ENCODE measurements around the gene CYP2W1.

DNA sequence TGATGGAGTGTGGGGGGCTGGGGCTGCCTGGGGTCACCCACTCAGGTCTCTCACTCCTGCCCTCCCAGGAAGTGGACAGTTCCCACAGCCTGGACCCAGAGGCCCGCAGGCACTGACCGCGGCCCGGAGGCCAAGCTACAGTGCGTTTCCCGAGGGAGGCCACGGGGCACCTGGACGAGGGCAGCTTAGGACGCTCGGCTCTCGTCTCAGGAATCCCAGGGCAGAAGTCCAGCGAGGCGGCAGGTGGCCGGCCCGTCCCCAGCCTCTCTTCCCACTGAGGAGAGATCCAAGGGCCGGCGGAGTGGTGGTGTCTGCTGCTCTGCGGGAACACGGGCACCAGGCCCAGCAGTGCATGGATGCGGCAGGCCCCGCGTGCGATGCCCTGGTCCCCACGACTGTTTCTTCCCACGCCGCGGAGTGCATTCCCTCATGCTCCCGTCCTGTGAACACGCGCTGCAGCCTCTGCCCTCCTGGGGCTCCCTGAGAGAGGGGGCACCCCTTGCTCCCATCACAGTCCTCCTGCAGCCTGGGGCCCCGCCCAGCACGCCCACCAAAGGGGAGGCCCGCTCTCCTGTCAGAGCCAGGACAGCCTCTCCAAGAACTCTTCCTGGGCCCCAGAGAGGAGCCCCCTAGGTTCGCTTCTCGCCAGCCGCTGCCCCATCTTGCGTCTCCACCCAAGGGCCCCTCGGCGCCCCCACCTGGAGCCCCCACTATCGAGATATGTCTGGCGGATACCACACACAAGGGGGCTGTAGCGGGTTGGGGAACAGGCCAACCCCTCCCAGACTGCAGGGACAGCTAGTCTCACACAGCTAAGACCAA lies 37.0 kb downstream of the CYP2W1 start:
- TF ChIP-seq, protein P1, sequence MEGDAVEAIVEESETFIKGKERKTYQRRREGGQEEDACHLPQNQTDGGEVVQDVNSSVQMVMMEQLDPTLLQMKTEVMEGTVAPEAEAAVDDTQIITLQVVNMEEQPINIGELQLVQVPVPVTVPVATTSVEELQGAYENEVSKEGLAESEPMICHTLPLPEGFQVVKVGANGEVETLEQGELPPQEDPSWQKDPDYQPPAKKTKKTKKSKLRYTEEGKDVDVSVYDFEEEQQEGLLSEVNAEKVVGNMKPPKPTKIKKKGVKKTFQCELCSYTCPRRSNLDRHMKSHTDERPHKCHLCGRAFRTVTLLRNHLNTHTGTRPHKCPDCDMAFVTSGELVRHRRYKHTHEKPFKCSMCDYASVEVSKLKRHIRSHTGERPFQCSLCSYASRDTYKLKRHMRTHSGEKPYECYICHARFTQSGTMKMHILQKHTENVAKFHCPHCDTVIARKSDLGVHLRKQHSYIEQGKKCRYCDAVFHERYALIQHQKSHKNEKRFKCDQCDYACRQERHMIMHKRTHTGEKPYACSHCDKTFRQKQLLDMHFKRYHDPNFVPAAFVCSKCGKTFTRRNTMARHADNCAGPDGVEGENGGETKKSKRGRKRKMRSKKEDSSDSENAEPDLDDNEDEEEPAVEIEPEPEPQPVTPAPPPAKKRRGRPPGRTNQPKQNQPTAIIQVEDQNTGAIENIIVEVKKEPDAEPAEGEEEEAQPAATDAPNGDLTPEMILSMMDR (conservative IDR thresholded peaks at IDR 0.05; ENCODE audit: low read depth, low read length): no peak
- no peak for TF ChIP-seq EZH2 (IDR thresholded peaks at IDR 0.05; ENCODE audit: low read length, unreplicated experiment)

Data from PC-3 (cell line).